ES-I3 (cell line): Measurements from ENCODE around the gene RAPGEF1.

Source experiments
- H3K36me3 ChIP-seq: 2 replicates; pipeline ENCODE4 v1.6.1; 2013; ENCODE audit warnings: mild to moderate bottlenecking, low read length, control low read depth, moderate library complexity; ENCODE audit not compliant: insufficient read depth
- H3K4me1 ChIP-seq: 2 replicates; pipeline ENCODE4 v1.6.1; 2013; ENCODE audit warnings: mild to moderate bottlenecking, control low read depth, low read length; ENCODE audit not compliant: insufficient read depth
- H3K9ac ChIP-seq: 2 replicates; pipeline ENCODE4 v1.6.1; 2013; ENCODE audit warnings: low read depth, mild to moderate bottlenecking, low read length, moderate library complexity
- H3K9me3 ChIP-seq: 2 replicates; pipeline ENCODE4 v1.6.1; 2013; ENCODE audit warnings: mild to moderate bottlenecking, low read length, moderate library complexity; ENCODE audit not compliant: control insufficient read depth, insufficient read depth

The RAPGEF1 gene

GRCh38 chr9:131603711-131604439 lies 136.0 kb downstream of the RAPGEF1 start:
- no peaks in the 10 kb centered on the region for H3K9me3 ChIP-seq
- H3K36me3 ChIP-seq, result no peaks in the 10 kb centered on the region; the same call in 1 of the 2 replicates
- H3K9ac ChIP-seq, result no peak overlapping the region
- peaks cover 16% of the 10 kb centered on the region for H3K4me1 ChIP-seq

- peaks cover 2% of the 10 kb centered on the region; the same call in 1 of the 2 replicates for H3K36me3 ChIP-seq
These were observed 136.7 kb downstream of the RAPGEF1 start for GRCh38 chr9:131603199-131603598.

GRCh38 chr9:131601683-131602181 lies 138.1 kb downstream of the RAPGEF1 start:
- Histone ChIP-seq H3K9me3 (no peaks in the 10 kb centered on the region), H3K4me1 (no peaks in the 10 kb centered on the region), H3K36me3 (peaks cover 7% of the 10 kb centered on the region; the same call in 1 of the 2 replicates), H3K9ac (no peak overlapping the region)

More at GRCh38 chr9:131603199-131603598, 136.7 kb downstream of the RAPGEF1 start:
- Histone ChIP-seq H3K9ac (no peak overlapping the region), H3K4me1 (peaks cover 10% of the 10 kb centered on the region), H3K9me3 (no peaks in the 10 kb centered on the region)

GRCh38 chr9:131598121-131598520 lies 141.8 kb downstream of the RAPGEF1 start:
- H3K36me3 ChIP-seq, result peaks cover 11% of the 10 kb centered on the region
- no peaks in the 10 kb centered on the region for H3K9me3 ChIP-seq
- no peak overlapping the region for H3K9ac ChIP-seq
- H3K4me1 ChIP-seq, result no peaks in the 10 kb centered on the region

GRCh38 chr9:131597246-131597645 lies 142.6 kb downstream of the RAPGEF1 start:
- Histone ChIP-seq H3K9me3 (no peaks in the 10 kb centered on the region), H3K36me3 (peaks cover 11% of the 10 kb centered on the region), H3K9ac (no peak overlapping the region), H3K4me1 (no peaks in the 10 kb centered on the region)

GRCh38 chr9:131596430-131596743 lies 143.5 kb downstream of the RAPGEF1 start:
- Histone ChIP-seq H3K9ac (no peak overlapping the region), H3K4me1 (no peaks in the 10 kb centered on the region), H3K9me3 (no peaks in the 10 kb centered on the region), H3K36me3 (peaks cover 11% of the 10 kb centered on the region)

- Histone ChIP-seq H3K4me1 (no peaks in the 10 kb centered on the region), H3K9me3 (no peaks in the 10 kb centered on the region), H3K9ac (no peak overlapping the region), H3K36me3 (peaks cover 13% of the 10 kb centered on the region)
These were observed 144.0 kb downstream of the RAPGEF1 start for GRCh38 chr9:131595696-131596429.

GRCh38 chr9:131594906-131595665 lies 144.8 kb downstream of the RAPGEF1 start:
- no peak overlapping the region for H3K9ac ChIP-seq
- H3K36me3 ChIP-seq, result peaks cover 15% of the 10 kb centered on the region
- H3K9me3 ChIP-seq, result no peaks in the 10 kb centered on the region
- no peaks in the 10 kb centered on the region for H3K4me1 ChIP-seq

- H3K9me3 ChIP-seq, result no peaks in the 10 kb centered on the region
- no peaks in the 10 kb centered on the region for H3K4me1 ChIP-seq
- peaks cover 15% of the 10 kb centered on the region for H3K36me3 ChIP-seq
- no peak overlapping the region for H3K9ac ChIP-seq
These were observed 145.8 kb downstream of the RAPGEF1 start for GRCh38 chr9:131593936-131594665.

- Histone ChIP-seq H3K36me3 (peaks cover 13% of the 10 kb centered on the region), H3K9me3 (no peaks in the 10 kb centered on the region)
These were observed 146.6 kb downstream of the RAPGEF1 start for GRCh38 chr9:131593091-131593820.

GRCh38 chr9:131591845-131592208 lies 148.0 kb downstream of the RAPGEF1 start:
- peaks cover 7% of the 10 kb centered on the region; the same call in 1 of the 2 replicates for H3K36me3 ChIP-seq
- no peaks in the 10 kb centered on the region for H3K9me3 ChIP-seq
- no peaks in the 10 kb centered on the region for H3K4me1 ChIP-seq
- H3K9ac ChIP-seq, result no peak overlapping the region

More at GRCh38 chr9:131593091-131593820, 146.6 kb downstream of the RAPGEF1 start:
- Histone ChIP-seq H3K9ac (no peak overlapping the region), H3K4me1 (no peaks in the 10 kb centered on the region)

- H3K36me3 ChIP-seq, result peaks cover 7% of the 10 kb centered on the region; the same call in 1 of the 2 replicates
- no peaks in the 10 kb centered on the region for H3K9me3 ChIP-seq
- no peak overlapping the region for H3K9ac ChIP-seq
- no peaks in the 10 kb centered on the region for H3K4me1 ChIP-seq
These were observed 148.7 kb downstream of the RAPGEF1 start for GRCh38 chr9:131590907-131591844.
